ENCODE data around the gene HYOU1. TPM values are rescaled to one million over a fixed set of nuclear protein-coding genes. Genes with fewer than 3 reads are reported as not detected.

Gene HYOU1
- total RNA-seq, 1 experiment from 2014 or later, result 398 TPM

DNA sequence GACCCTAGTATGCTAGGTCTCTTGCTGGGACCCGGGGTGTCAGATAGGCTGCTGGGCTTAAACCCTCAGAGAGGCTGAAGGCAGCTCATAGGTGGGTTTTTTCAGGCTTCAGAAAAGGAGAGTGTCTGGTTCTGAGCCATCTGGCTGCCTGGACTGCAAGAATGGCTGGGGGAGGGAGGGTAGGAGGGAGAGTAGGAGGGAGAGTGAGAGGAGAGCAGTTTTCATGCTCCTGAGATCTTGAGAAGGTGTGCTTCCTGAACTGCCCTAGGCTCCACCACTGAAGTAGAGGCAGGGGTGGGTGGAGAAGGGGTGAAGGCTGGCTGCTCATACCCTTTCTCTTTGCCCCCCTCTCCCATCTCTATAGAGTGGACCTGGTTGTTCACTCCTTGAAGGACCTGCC lies 32.3 kb upstream of the HYOU1 start:
- no peak overlapping the region for H3K4me3 Mint-ChIP-seq (ENCODE audit: unreplicated experiment)
- CTCF ChIA-PET, result interaction anchor here (0.6 kb wide), 1 partner anchor 267 kb away, joined by 3 read pairs; no protein-coding TSS in a partner anchor
- H3K27me3 Mint-ChIP-seq (ENCODE audit: insufficient read depth, unreplicated experiment), result no peaks in the 10 kb centered on the region
- intact Hi-C loops (cut with micrococcal nuclease), result no loop called here
- H3K36me3 Mint-ChIP-seq (ENCODE audit: insufficient read depth, unreplicated experiment), result peaks cover 5% of the 10 kb centered on the region
- DNase-seq (ENCODE audit: unreplicated experiment), result no peak
- TF ChIP-seq, protein P1, sequence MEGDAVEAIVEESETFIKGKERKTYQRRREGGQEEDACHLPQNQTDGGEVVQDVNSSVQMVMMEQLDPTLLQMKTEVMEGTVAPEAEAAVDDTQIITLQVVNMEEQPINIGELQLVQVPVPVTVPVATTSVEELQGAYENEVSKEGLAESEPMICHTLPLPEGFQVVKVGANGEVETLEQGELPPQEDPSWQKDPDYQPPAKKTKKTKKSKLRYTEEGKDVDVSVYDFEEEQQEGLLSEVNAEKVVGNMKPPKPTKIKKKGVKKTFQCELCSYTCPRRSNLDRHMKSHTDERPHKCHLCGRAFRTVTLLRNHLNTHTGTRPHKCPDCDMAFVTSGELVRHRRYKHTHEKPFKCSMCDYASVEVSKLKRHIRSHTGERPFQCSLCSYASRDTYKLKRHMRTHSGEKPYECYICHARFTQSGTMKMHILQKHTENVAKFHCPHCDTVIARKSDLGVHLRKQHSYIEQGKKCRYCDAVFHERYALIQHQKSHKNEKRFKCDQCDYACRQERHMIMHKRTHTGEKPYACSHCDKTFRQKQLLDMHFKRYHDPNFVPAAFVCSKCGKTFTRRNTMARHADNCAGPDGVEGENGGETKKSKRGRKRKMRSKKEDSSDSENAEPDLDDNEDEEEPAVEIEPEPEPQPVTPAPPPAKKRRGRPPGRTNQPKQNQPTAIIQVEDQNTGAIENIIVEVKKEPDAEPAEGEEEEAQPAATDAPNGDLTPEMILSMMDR (IDR thresholded peaks at IDR 0.05; ENCODE audit: unreplicated experiment), result no peak
- no TSS peak for BruUV-seq (replicated peaks)
- no peak overlapping the region for H3K27ac Mint-ChIP-seq (ENCODE audit: low read depth, unreplicated experiment)
- POLR2A ChIA-PET, result no interaction called here
- H3K4me1 Mint-ChIP-seq (ENCODE audit: insufficient read depth, unreplicated experiment), result peaks cover 22% of the 10 kb centered on the region
- H3K9me3 Mint-ChIP-seq (ENCODE audit: unreplicated experiment), result no peaks in the 10 kb centered on the region

DNA sequence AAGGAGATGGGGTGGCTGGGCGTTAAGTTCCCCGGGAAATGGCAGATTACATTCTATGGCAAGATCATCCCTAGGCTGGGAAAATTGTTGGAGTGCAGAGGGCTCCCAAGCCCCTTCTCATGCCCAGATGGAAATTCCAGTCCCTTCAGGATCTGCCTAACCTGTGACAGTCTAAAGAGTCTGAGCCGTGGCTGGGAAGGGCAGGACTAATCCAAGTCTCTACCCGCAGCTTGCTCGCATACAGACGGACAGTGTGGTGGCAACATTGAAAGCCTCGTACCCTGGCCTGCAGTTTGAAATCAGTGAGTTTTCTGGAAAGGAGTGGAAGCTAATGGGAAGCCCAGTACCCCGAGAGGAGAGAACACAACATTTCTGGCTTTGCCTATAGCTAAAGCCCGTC lies 31.4 kb upstream of the HYOU1 start:
- no peak for DNase-seq (ENCODE audit: unreplicated experiment)
- no TSS peak for BruUV-seq (replicated peaks)
- intact Hi-C loops (cut with micrococcal nuclease), result no loop called here
- TF ChIP-seq, protein P1 (IDR thresholded peaks at IDR 0.05; ENCODE audit: unreplicated experiment), result no peak
- H3K36me3 Mint-ChIP-seq (ENCODE audit: insufficient read depth, unreplicated experiment), result peaks cover 5% of the 10 kb centered on the region
- peaks cover 21% of the 10 kb centered on the region for H3K4me1 Mint-ChIP-seq (ENCODE audit: insufficient read depth, unreplicated experiment)
- no peaks in the 10 kb centered on the region for H3K27me3 Mint-ChIP-seq (ENCODE audit: insufficient read depth, unreplicated experiment)
- no peak overlapping the region for H3K4me3 Mint-ChIP-seq (ENCODE audit: unreplicated experiment)
- H3K9me3 Mint-ChIP-seq (ENCODE audit: unreplicated experiment), result no peaks in the 10 kb centered on the region
- ChIA-PET POLR2A (no interaction called here), CTCF (no interaction called here)
- no peak overlapping the region for H3K27ac Mint-ChIP-seq (ENCODE audit: low read depth, unreplicated experiment)

DNA sequence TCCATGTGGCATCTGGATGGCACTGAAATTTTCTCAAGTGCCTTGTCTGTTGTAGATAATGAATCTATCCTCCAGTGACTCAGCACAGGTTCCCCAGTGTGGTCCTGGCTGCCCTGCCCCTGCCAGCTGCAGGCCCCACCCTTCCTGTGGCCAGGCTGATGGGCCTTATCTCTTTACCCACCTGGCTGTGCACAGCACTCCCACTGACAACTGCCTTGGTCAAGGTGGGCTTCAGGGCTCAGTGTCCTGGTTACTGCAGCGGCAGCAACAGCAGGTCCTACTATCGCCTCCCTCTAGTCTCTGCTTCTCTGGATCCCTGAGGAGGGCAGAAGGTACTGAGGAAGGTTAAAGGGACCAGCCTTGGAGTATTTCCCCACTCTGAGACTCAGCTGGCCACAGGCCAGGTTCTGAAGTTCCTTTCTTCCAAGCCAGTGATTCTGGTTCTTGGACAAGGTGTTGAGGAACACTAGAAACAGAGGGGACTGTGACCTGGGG lies 30.8 kb upstream of the HYOU1 start:
- ChIA-PET POLR2A (interaction anchor here (1.0 kb wide), 1 partner anchor 72 kb away, joined by 3 read pairs; no protein-coding TSS in a partner anchor), CTCF (interaction anchor here (0.7 kb wide), 1 partner anchor 10 kb away, joined by 3 read pairs; no protein-coding TSS in a partner anchor)
- no peak for DNase-seq (ENCODE audit: unreplicated experiment)
- intact Hi-C loops (cut with micrococcal nuclease), result no loop called here
- BruUV-seq (replicated peaks), result no TSS peak
- no peak overlapping the region for H3K27ac Mint-ChIP-seq (ENCODE audit: low read depth, unreplicated experiment)
- no peaks in the 10 kb centered on the region for H3K27me3 Mint-ChIP-seq (ENCODE audit: insufficient read depth, unreplicated experiment)
- H3K4me1 Mint-ChIP-seq (ENCODE audit: insufficient read depth, unreplicated experiment), result peaks cover 18% of the 10 kb centered on the region
- H3K4me3 Mint-ChIP-seq (ENCODE audit: unreplicated experiment), result no peak overlapping the region
- TF ChIP-seq, protein P1 (IDR thresholded peaks at IDR 0.05; ENCODE audit: unreplicated experiment), result no peak
- H3K36me3 Mint-ChIP-seq (ENCODE audit: insufficient read depth, unreplicated experiment), result peaks cover 6% of the 10 kb centered on the region
- H3K9me3 Mint-ChIP-seq (ENCODE audit: unreplicated experiment), result no peaks in the 10 kb centered on the region

DNA sequence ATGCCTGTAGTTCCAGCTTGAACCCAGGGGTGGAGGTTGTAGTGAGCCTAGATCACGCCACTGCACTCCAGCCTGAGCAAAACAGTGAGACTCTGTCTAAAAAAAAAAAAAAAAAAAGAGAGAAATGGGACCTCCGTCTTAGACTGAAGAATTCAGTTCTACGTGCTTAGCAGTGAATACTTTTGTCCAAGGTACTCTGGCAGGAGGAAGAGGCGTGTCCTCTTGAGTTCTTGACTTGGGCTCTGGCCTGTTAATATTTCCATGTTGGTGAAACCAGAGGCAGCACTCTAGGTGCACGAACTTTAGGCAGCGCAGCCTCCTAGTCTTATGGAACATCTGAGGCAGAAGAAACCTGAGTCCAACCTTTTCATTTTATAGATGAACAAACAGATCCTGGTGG lies 30.1 kb upstream of the HYOU1 start:
- no peak for DNase-seq (ENCODE audit: unreplicated experiment)
- no peaks in the 10 kb centered on the region for H3K27me3 Mint-ChIP-seq (ENCODE audit: insufficient read depth, unreplicated experiment)
- POLR2A ChIA-PET, result interaction anchor here (0.6 to 4.2 kb wide), 3 partner anchors 8 to 72 kb away, joined by 3 to 59 read pairs (median 3); partner anchors contain the start of gene C2CD2L
- H3K27ac Mint-ChIP-seq (ENCODE audit: low read depth, unreplicated experiment), result no peak overlapping the region
- CTCF ChIA-PET, result interaction anchor here (0.5 to 1.0 kb wide), 2 partner anchors 288 to 299 kb away, joined by 4 to 6 read pairs; no protein-coding TSS in a partner anchor
- H3K4me1 Mint-ChIP-seq (ENCODE audit: insufficient read depth, unreplicated experiment), result peaks cover 12% of the 10 kb centered on the region
- TF ChIP-seq, protein P1 (IDR thresholded peaks at IDR 0.05; ENCODE audit: unreplicated experiment), result no peak
- no peaks in the 10 kb centered on the region for H3K9me3 Mint-ChIP-seq (ENCODE audit: unreplicated experiment)
- intact Hi-C loops (cut with micrococcal nuclease), result no loop called here
- BruUV-seq (replicated peaks), result no TSS peak
- H3K4me3 Mint-ChIP-seq (ENCODE audit: unreplicated experiment), result no peak overlapping the region
- peaks cover 12% of the 10 kb centered on the region for H3K36me3 Mint-ChIP-seq (ENCODE audit: insufficient read depth, unreplicated experiment)
